ACHN (cell line): ENCODE results near the gene LUC7L.
"Not testable (repeated sequence)": the region's sequence is repeated elsewhere in the genome, so short reads cannot be mapped to it uniquely, and the experiment has no call there.

Experiments used
- DNase-seq: peaks from one replicate; pipeline ENCODE4 v3.0.0-alpha.2; 2015
- in situ Hi-C: cut with HindIII; loops from 2 replicates; pipeline ENCODE4 v1.10.0; 2017; ENCODE audit warnings: low sequenced_read_pairs, low pct_ligation_motif_present, low pct_unique_long_range_greater_than_20kb

Gene LUC7L

DNA sequence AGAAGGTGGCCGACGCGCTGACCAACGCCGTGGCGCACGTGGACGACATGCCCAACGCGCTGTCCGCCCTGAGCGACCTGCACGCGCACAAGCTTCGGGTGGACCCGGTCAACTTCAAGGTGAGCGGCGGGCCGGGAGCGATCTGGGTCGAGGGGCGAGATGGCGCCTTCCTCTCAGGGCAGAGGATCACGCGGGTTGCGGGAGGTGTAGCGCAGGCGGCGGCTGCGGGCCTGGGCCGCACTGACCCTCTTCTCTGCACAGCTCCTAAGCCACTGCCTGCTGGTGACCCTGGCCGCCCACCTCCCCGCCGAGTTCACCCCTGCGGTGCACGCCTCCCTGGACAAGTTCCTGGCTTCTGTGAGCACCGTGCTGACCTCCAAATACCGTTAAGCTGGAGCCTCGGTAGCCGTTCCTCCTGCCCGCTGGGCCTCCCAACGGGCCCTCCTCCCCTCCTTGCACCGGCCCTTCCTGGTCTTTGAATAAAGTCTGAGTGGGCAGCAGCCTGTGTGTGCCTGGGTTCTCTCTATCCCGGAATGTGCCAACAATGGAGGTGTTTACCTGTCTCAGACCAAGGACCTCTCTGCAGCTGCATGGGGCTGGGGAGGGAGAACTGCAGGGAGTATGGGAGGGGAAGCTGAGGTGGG is 55.9 kb downstream of the LUC7L start:
- DNase-seq = not testable (repeated sequence)

DNA sequence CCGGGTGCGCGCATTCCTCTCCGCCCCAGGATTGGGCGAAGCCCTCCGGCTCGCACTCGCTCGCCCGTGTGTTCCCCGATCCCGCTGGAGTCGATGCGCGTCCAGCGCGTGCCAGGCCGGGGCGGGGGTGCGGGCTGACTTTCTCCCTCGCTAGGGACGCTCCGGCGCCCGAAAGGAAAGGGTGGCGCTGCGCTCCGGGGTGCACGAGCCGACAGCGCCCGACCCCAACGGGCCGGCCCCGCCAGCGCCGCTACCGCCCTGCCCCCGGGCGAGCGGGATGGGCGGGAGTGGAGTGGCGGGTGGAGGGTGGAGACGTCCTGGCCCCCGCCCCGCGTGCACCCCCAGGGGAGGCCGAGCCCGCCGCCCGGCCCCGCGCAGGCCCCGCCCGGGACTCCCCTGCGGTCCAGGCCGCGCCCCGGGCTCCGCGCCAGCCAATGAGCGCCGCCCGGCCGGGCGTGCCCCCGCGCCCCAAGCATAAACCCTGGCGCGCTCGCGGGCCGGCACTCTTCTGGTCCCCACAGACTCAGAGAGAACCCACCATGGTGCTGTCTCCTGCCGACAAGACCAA is 56.8 kb downstream of the LUC7L start, which contains the start of gene HBA2:
TSS of gene HBA2 (plus strand) at position 503 of the 568 bp plus-strand sequence. CDS start at position 540, 37 bp downstream.
- in situ Hi-C loops, DNase-seq: not testable (repeated sequence)

More for the DNA sequence above, 55.9 kb downstream of the LUC7L start:
- in situ Hi-C loops = not testable (repeated sequence)

DNA sequence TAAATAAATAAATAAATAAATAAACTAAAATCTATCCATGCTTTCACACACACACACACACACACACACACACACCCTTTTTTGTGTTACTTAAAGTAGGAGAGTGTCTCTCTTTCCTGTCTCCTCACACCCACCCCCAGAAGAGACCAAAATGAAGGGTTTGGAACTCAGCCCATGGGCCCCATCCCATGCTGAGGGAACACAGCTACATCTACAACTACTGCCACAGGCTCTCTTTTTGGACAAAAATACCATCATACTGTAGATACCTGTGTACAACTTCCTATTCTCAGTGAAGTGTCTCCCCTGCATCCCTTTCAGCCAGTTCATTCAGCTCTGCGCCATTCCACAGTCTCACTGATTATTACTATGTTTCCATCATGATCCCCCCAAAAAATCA is 58.5 kb downstream of the LUC7L start:
- no peak for DNase-seq
- in situ Hi-C loops = no loop called here

DNA sequence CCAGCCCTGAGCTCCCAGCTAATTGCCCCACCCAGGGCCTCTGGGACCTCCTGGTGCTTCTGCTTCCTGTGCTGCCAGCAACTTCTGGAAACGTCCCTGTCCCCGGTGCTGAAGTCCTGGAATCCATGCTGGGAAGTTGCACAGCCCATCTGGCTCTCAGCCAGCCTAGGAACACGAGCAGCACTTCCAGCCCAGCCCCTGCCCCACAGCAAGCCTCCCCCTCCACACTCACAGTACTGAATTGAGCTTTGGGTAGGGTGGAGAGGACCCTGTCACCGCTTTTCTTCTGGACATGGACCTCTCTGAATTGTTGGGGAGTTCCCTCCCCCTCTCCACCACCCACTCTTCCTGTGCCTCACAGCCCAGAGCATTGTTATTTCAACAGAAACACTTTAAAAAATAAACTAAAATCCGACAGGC is 59.2 kb downstream of the LUC7L start:
- in situ Hi-C loops = not testable (repeated sequence)

DNA sequence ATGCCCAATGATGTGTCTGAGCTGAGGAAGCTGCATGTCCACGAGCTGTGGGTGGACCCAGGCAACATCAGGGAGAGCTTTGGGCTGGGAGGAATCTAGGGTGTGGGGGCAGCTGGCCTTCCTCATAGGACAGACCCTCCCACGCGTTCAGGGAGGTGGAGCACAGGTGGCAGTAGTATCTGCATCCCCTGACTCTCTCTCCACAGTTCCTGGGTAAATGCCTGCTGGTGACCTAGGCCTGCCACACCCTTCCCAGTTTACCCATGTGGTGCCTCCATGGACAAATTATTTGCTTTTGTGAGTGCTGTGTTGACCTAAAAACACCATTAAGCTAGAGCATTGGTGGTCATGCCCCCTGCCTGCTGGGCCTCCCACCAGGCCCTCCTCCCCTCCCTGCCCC is 60.2 kb downstream of the LUC7L start:
- in situ Hi-C loops = no loop called here
- no peak for DNase-seq

More for the DNA sequence above, 59.2 kb downstream of the LUC7L start:
- peak; percentile 47 for DNase-seq

DNA sequence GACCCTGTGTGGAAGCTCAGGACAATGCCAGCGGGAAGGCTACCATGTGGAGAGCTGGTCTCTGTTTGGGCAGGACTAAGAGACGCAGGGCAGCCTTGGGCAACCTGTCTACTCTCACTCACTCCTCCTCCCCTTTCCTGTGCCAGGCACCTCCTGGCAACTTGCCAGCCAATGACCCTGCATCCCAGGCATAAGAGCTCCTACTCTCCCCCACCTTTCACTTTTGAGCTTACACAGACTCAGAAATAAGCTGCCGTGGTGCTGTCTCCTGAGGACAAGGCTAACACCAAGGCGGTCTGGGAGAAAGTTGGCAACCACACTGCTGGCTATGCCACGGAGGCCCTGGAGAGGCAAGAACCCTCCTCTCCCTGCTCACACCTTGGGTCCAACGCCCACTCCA is 60.8 kb downstream of the LUC7L start:
- in situ Hi-C loops = no loop called here
- no peak for DNase-seq

DNA sequence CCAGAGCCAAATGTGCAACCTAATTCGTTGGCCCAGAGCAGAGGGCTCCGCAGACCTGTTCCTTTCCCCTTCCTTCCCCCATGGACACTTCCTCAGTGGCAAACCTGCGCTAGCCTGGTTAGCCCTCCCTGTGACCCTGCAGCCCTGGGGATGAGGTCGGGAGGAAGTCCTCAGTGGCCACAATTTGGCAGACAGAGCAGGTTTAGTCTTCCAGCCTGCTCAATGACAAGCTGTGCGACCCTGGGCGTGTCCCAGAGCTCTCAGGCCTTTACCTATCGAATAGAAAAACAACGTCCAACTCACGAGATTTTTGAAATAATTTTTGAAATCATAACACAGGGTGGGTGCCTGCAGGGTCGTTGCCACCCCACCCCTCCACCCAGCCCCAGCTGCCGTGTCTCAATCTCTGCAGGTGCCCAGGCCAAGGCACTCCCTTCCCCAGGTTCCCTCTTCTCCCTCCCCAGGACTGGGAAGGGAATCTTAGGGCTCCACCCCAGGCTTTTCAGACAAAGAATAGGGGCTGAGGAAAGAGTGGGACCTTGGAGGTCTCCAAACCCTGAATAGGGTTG is 62.0 kb downstream of the LUC7L start:
- in situ Hi-C loops = no loop called here
- DNase-seq = no peak

DNA sequence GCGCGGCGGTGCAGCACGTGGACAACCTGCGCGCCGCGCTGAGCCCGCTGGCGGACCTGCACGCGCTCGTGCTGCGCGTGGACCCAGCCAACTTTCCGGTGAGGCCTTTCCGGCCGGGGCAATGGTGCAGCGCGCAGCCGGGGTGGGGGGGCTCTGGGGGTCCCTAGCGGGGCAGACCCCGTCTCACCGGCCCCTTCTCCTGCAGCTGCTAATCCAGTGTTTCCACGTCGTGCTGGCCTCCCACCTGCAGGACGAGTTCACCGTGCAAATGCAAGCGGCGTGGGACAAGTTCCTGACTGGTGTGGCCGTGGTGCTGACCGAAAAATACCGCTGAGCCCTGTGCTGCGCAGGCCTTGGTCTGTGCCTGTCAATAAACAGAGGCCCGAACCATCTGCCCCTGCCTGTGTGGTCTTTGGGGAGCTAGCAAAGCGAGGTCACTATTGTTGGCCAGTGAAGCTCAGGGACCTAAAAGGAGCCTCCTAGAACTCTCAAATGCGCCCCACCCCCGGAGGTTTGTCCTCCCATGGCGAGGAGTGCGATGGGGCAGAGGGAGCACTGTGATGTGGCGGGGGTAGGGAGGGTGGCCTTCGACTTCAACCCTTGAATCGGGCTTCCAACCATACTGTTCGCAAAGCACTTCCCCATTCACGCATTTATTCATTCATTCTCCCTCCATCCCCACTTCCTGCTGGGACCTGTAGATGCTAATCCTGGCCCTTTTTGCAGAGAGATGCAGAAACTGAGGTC is 62.7 kb downstream of the LUC7L start:
- in situ Hi-C loops = no loop called here
- no peak for DNase-seq

DNA sequence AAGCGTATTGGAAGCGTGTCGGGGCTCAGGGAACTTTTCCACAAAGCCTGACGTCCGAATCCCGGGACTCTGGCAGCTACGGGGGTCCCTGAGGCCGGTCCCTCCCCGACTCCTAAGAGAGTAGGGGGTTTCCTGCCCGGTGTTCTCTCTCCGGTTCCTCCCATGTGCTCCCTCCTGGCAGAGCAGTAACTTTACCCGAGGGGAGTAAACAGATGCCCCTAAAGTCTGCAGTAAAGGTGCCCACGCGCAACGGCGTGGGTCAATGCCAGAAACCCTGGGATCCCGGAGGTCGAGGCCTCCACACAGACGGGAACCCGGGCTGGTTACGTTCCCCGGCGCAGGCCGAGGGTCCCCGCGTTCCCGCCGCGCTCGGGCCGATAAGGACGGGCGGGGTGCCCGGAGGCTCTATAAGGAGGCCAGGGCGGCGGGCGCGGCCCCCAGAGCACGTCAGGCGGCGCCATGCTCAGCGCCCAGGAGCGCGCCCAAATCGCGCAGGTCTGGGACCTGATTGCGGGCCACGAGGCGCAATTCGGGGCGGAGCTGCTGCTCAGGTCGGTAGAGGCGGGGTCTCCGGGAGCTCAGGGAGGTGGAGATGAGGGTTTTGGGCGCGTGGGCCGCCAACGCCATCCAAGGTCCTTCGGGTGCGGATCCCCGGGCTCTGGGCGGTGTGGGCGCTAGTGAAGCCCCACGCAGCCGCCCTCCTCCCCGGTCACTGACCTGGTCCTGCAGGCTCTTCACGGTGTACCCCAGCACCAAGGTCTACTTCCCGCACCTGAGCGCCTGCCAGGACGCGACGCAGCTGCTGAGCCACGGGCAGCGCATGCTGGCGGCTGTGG is 63.5 kb downstream of the LUC7L start, which contains the start of gene HBM:
TSS of gene HBM (plus strand) at position 440 of the 836 bp plus-strand sequence. CDS start at position 460, 20 bp downstream.
- in situ Hi-C loops = no loop called here
- no peak for DNase-seq

DNA sequence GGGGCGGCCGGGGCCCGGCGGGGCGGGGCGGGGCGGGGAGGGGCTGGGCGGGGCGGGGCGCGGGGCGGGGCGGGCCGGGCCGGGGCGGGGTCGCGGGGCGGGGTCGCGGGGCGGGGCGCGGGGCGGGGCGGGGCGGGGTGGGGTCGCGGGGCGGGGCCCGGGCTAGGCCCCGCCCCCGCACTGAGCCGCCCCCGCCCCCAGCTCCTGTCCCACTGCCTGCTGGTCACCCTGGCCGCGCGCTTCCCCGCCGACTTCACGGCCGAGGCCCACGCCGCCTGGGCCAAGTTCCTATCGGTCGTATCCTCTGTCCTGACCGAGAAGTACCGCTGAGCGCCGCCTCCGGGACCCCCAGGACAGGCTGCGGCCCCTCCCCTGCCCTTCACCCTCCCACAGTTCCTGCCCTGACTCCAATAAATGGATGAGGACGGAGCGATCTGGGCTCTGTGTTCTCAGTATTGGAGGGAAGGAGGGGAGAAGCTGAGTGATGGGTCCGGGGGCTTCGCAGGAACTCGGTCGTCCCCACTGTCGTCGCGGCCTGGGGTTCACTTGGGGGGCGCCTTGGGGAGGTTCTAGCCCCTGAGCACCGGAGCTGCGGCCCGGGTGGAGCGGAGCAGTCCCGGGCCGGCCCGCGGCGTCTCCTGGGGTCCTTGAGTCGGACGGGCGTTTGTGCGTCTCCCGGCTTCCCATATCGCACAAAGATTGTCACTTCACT is 64.3 kb downstream of the LUC7L start:
- in situ Hi-C loops = no loop called here
- DNase-seq = no peak

DNA sequence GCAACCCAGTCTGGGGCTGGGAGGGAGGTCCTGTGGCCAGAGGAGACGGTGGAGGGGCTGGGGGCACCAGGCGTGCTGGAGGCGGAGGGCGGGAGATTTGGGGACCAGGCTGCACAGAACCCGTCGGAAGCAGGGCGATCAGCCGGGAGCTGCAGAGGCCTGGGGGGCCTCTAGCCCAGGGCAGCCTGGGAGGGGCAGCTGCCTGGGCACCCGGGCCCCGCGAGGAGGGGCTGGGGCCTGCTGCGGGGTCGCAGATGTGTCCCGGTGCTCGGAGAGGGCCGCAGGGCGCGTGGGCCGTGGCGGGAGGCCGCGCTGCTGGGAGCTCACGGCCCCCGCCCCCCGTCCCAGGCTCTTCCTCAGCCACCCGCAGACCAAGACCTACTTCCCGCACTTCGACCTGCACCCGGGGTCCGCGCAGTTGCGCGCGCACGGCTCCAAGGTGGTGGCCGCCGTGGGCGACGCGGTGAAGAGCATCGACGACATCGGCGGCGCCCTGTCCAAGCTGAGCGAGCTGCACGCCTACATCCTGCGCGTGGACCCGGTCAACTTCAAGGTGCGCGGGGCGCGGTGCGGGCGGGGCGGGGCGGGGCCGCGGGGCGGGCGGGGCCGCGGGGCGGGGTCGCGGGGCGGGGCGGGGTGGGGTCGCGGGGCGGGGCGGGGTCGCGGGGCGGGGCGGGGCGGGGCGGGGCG is 65.0 kb downstream of the LUC7L start:
- in situ Hi-C loops, DNase-seq: not testable (repeated sequence)

DNA sequence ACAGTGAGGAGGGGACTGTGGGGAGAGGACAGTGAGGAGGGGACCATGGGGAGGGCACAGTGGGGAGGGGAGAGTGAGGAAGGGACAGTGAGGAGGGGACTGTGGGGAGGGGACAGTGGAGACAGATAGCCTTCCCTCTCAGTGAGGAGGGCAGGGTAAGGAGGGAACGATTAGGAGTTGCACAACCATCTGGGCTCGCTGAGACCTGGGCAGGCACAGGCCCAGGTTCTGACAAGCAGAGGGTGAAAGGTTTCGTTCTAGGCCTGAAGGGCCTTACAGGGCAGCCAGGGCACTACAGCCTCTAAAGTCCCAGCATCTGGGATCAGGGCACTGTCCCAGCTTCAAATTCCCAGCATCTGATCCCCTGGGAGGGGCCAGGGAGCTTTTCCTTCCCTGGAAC is 65.6 kb downstream of the LUC7L start:
- DNase-seq, in situ Hi-C loops: not testable (repeated sequence)

DNA sequence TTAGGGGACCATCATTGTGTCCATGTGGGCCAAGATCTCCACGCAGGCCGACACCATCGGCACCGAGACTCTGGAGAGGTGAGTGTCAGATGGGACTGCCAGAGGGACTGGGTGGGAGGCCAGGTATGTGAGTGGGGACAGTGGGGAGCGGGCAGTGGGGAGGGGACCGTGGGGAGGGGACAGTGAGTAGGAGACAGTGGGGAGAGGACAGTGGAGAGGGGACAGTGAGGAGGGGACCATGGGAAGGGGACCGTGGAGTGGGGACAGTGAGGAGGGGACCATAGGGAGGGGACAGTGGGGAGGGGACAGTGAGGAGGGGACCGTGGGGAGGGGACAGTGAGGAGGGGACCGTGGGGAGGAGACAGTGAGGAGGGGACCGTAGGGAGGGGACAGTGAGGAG is 66.1 kb downstream of the LUC7L start:
- DNase-seq, in situ Hi-C loops: not testable (repeated sequence)

DNA sequence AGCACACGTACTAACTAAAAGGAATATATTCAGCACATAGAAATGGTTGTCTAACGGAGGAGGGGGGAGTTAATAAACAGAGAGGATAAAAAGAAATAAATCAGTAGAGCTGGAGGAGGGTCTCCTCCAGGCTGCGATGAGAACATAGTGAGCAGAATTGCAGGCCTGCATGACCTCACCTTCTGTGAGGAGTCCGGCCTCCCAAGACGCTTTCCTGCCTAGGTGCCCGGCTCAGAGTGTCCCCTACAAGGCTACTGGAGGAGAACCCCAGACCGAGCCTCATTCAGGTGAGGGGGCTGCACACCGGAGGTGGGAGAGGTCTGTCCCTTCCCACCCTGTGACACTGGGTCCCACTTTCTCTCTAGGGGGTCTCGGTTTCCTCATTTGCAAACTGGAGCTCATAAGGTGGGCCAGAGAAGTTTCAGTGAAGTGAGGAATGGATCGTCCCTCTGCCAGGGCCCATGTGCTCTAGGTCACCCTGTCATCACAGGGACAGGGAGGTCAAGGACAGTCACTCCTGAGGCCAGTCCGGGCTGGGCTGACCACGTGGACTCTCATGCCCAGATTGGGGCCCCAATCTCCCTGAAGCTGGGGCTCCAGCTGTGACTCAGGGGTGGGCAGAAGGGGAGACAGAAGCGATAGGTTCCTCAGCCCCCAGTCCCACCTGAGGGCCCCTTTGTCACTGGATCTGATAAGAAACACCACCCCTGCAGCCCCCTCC is 66.8 kb downstream of the LUC7L start:
- DNase-seq = no peak
- in situ Hi-C loops = no loop called here

DNA sequence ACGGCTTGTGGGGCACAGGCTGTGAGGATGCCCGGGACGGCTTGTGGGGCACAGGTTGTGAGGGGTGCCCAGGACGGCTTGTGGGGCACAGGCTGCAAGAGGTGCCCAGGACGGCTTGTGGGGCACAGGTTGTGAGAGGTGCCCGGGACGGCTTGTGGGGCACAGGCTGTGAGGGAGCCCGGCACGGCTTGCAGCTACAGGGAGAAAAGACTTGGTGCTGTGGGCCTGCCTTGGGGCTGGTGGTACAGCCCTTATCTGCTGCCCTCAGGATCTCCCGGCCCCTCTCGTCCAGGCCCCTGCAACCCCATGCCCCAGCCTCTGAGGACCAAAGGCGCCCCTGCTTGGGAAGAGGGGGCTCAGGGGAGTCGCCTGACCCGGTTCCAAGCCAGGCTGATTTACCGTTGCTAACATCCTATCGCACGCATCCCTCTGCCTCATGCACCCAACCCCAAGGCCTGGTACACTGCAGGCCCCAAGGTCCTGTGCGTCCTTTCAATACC is 68.5 kb downstream of the LUC7L start:
- in situ Hi-C loops = no loop called here
- no peak for DNase-seq

DNA sequence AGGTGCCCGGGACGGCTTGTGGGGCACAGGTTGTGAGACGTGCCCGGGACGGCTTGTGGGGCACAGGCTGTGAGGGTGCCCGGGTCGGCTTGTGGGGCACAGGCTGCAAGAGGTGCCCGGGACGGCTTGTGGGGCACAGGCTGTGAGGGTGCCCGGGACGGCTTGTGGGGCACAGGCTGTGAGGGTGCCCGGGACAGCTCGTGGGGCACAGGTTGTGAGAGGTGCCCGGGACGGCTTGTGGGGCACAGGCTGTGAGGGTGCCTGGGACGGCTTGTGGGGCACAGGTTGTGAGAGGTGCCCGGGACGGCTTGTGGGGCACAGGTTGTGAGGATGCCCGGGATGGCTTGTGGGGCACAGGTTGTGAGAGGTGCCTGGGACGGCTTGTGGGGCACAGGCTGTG is 69.0 kb downstream of the LUC7L start:
- in situ Hi-C loops, DNase-seq: not testable (repeated sequence)
